GM21528 (cell line): ENCODE measurements around the gene ADCY3.

ENCODE experiments used
- ATAC-seq: cut with Tn5 transposase; IDR thresholded peaks from one replicate; pipeline ENCODE4 v1.9.1; 2021; ENCODE audit warnings: mild to moderate bottlenecking, moderate library complexity; ENCODE audit not compliant: unreplicated experiment, low FRiP score

ADCY3 gene

GRCh38 chr2:24787532-24787931, 132.5 kb downstream of the ADCY3 start:
- ATAC-seq = no peak

- peak; percentile 72 for ATAC-seq
Measured at GRCh38 chr2:24785671-24786321, 134.2 kb downstream of the ADCY3 start.

- ATAC-seq = no peak
Measured at GRCh38 chr2:24783641-24784040, 136.4 kb downstream of the ADCY3 start.

- ATAC-seq = no peak
Measured at GRCh38 chr2:24779116-24779515, 140.9 kb downstream of the ADCY3 start.

GRCh38 chr2:24774373-24774772, 145.7 kb downstream of the ADCY3 start:
- ATAC-seq = no peak

GRCh38 chr2:24771764-24772586, 148.1 kb downstream of the ADCY3 start:
- ATAC-seq = no peak

- ATAC-seq = no peak
Measured at GRCh38 chr2:24771061-24771460, 149.0 kb downstream of the ADCY3 start.
